HG02763 (cell line): ENCODE measurements around the gene CSRNP3.

Experiments used
- ATAC-seq: cut with Tn5 transposase; IDR thresholded peaks from one replicate; pipeline ENCODE4 v1.9.1; 2021; ENCODE audit warnings: mild to moderate bottlenecking, moderate library complexity; ENCODE audit not compliant: unreplicated experiment

Gene CSRNP3, protein sequence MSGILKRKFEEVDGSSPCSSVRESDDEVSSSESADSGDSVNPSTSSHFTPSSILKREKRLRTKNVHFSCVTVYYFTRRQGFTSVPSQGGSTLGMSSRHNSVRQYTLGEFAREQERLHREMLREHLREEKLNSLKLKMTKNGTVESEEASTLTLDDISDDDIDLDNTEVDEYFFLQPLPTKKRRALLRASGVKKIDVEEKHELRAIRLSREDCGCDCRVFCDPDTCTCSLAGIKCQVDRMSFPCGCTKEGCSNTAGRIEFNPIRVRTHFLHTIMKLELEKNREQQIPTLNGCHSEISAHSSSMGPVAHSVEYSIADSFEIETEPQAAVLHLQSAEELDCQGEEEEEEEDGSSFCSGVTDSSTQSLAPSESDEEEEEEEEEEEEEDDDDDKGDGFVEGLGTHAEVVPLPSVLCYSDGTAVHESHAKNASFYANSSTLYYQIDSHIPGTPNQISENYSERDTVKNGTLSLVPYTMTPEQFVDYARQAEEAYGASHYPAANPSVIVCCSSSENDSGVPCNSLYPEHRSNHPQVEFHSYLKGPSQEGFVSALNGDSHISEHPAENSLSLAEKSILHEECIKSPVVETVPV

DNA sequence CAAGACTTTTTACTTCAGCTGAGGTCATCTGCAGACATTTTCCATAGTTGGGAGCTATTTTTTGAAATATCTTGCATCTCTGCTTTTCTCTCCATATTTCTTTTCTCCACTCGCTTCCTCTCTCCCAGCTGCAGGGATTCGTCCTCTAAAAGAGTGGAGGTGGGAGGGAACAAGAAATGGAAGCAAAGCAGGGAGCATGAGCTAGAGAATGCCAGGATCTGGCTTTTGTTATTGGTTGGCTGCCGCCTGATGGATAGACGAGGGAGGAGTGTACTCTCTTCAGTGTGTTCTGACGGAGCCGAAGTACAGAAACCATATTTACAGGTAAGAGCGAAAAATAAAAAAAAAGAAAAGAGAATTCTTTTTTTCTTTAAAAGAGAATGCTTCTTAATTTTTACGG, at the start of gene CSRNP3:
Gene CSRNP3 (plus strand): TSS at position 282 of the 400 bp plus-strand sequence. CDS start 125,368 bp downstream, outside the sequence.
- no peak for ATAC-seq

DNA sequence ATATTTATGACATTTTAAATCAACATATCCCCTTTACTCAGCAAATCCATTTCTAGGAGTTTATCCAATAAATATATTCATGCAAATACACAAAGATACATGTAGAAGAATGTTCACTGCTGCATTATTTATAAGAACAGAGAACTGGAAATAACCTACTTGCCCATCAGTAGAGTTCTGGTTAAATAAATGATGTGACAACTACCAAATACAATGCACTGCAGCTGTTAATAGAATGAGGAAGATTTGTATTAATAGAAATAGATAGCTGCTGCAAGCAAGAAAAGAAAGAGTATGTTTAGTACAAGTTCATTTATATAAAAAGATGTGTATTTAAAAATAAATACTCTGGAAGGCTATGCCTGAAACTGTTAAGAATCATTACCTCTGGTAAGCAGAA, 49.3 kb upstream of the CSRNP3 start:
- no peak for ATAC-seq

DNA sequence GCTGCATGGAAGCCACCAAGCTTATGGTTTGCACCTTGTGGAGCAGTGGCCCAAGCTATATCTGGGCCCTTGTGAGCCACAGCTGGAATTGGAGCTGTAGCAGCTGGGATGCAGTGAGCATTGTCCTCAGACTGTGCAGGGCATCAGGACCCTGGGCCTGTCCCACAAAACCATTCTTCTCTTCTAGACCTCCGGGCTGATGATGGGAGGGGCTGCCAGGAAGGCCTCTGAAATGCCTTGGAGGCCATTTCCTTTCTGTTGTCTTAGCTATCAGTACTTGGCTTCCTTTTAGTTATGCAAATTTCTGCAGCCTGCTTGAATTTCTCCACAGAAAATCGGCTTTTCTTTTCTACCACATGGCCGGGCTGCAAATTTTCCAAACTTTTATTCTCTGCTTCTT, 46.4 kb upstream of the CSRNP3 start:
- no peak for ATAC-seq

DNA sequence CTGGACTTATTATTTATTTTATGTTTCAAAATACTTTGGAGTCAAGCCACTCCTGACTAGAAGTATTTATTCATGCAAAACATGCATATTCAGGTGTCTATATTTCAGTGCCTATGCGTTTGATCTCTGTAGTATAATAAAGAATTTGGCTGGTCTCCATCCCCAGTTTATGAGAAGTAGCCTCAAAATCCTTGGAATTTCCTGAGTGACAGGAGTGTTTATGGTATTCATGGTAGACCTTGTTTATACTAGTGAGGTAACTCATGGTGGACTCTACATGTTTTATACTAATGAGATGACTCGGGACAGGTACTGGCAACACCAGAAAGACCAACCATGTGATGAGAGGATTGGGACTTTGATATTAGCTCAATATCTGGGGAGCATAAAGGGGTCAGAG, 43.9 kb upstream of the CSRNP3 start:
- no peak for ATAC-seq

DNA sequence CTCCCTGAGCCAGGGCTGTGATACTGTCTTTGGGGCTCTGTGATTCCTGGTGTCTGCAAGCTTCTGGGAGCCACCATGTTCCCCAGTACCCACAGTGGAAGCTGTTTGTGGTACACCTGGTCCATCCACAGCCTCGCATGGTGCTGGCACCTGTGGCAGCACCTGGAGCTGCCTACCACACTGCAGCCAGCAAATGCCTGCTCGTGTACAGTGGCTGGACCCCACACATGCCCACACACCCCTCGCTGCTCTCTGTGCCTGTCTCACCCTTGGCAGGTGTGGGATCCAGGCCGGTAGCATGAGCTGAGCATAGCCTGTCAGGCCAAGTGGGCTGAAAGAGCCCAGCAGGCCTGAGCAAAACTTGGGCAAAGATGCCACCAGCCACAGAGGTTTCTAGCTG, 41.8 kb upstream of the CSRNP3 start:
- ATAC-seq: no peak

DNA sequence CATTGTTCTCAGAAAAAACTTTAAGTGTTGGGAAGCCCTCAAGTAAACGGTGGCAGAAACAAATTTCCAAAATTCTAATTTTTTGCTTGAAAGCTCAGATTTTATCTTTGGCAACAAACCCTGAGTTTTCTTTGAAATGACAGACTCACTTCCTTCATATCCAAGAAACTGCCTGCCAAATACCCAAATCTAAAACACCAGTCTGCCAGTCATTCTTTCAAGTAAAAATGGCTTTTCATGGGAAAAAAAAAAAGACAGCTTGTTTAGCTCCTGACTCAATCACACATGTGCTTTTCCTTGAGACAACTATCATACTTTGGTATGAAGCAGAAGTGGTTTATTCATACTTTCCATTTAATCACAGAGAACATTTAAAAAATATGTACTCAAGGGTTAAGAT, 40.6 kb upstream of the CSRNP3 start:
- ATAC-seq: no peak

DNA sequence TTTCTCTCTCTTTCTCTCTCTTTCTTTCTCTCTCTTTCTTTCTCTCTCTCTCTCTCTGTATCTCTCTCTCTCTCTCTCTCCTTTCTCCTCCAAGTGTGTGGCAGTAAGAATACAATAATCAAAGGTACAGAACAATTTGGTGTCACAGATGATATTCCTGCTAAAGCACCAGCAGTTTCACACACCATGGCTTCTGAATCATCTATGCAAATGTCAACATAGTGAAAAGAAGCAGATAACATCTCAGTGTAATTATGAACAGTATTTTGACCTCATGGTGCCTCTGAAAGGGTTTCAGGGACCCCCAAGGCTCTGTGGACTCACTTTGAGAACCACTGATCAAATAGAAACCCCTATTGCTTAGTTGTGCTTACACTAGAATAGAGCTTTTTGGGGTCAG, 38.5 kb upstream of the CSRNP3 start:
- no peak for ATAC-seq

DNA sequence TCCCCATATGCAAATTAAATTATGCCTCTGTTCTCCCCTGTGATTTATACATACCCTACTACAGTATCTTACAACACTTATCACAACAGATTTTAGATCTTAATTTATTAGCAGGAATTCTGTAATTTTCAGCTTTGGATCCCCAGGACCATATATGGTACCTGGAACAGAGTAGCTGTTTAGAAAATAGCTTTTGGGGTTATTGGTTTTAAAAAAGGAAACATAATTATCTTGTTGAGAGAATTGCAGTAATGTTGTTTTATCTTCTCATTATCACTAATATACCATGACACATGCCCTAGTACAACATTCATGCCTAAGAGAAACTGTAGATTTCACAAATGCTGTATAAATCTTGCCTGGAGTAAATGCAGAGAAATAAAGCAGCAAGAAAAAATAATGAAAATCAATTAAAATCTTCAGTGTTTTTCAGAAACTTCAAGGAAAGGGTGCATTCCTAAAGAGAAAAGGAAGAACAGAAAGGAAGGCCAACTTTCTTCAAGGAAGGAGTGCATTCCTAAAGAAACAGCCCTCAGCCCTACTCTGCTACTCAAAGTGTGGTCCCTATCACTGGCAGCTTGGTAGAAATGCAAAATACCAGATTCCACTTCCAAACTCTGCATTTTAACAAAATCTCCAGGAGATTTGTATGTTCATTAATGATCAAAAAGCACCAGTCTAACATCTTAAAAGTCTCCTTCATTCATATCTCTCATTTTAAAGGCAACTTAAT, 37.1 kb upstream of the CSRNP3 start:
- no peak for ATAC-seq

DNA sequence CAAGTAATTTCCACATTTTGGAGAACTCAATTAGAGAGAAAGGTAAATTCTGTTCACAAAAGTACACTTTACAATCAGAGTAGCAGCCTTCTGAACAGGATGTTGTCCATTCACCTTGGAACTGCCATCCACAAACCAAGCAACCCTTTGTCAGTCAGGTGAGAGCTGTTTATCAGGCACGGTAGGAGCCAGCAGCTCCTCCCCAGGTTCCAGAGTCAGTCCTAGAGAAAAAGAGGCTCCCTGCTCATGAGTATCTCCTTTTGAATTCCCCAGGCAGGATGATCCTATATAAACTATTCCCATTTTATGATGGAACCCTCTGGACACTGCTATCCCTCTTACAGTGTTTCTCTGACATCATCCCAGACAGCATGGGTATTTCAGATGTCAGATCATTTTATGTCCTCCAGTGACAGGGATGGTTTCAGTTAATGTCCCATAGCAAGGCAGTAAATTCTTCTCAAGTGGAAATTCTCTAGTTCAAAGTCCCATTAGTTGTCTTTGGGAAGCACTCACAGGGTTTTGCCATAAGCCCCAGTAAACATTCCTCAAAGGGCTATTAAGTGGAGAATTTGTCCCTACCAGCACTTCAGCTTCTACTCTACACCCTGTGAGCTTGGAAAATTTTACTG, 34.5 kb upstream of the CSRNP3 start:
- no peak for ATAC-seq

DNA sequence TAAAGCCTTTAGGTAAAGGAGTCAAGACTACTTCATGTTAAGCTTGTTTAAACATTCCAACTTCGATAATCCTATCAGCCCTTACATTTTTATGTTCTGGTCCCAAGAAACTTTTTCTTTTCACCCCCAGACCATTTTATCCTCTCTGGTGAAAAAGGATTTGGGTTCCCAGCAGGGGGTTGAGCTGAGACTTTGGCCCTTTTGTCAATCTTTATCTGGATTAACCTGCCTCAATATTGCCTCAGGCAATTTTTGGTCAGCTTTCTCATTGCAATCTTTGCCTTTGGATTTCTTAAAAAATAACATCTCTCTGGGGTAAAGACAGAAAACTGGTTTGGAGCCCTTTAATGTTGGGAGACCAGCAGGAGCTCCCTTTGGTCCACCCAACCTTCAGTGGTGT, 33.9 kb upstream of the CSRNP3 start:
- ATAC-seq: no peak

DNA sequence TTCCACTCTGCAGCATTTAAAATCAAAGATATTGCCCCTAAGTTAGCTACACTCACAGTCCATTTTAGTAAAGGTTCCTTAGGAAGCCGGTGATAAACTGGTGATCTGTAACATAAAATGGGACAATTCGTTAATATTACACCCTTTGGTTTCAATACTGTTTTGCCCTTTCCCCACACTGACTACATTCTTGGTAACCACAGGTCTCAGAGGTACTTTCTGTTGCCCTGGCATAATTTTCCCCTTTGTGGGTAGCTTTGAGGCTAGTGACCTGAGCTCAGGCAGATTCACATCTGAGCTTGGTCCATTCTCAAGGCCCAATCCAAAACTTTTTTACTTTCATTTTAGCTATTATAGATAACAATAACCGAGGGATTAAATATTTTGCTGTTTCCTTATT, 32.9 kb upstream of the CSRNP3 start:
- no peak for ATAC-seq

DNA sequence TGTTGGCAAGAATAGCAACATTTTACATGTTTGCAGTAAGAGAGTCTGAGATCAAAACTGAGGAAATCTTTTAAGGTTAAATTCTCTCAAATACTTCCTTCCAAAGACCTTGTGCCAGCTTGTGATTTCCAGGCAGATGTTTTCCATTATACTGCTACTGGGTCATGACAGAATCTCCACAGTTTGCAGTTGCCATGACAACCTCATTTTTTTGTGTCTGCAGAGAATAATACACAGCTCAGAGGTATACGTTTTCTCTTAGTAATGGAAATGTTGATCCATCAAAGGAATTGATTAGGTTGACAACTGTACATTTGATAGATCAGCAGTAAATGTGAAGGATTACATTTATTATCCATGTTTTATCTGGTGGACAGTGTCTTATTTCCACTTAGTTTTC, 29.1 kb upstream of the CSRNP3 start:
- ATAC-seq: no peak

DNA sequence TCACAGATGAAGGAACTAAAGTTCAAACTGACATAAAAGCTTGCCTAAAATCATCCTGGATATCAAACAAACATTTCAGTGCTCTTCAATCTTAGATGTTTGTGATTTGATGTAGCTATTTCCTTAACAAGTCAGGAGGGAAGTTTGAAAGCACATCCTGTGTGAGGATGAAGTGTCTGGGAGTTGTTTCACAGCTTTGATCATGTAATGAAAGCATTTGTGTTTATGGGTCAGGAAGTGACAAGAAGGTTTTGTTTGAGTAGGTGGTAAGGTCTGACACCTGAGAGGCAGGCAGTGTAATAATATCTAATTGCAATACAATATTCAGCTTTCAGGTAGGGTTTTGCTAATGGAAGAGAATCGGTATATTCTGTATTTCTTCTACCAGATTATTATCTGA, 26.0 kb upstream of the CSRNP3 start:
- ATAC-seq: no peak

DNA sequence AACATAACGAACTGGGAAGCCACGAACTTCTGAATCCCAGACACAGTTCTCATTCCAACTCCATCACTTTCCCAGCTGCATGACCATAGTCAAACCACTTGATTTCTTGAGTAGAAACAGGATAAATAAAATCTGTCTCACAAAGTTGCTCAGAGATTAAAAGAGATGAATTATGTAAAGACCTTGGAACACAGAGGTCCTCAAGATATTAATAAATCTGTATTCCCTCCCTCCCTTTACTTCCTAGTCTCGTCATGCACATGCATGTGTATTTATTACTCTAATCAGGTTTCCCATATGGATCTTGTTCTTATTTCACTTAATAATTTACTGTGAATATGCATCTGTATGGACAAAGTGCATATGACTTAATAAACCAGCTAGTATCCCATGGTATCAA, 21.1 kb upstream of the CSRNP3 start:
- no peak for ATAC-seq

DNA sequence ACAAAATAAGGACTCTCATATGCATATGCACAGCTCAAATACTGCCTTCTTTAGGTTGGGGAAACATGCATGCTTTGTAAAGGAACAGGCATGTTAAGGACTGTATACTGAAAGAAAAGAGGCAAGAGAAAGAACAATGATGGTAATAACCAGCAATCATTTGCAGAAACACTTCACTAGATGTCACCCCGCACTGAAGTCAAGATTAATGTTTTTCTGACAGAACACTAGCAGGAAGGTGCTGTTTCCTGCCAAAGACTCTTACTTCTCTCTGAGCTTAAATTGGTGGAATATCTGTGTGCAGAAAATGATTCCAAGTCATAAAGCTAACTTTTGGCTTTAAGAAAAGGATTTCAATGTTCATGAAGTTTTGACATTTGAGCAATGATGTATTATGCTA, 19.3 kb upstream of the CSRNP3 start:
- ATAC-seq: no peak

DNA sequence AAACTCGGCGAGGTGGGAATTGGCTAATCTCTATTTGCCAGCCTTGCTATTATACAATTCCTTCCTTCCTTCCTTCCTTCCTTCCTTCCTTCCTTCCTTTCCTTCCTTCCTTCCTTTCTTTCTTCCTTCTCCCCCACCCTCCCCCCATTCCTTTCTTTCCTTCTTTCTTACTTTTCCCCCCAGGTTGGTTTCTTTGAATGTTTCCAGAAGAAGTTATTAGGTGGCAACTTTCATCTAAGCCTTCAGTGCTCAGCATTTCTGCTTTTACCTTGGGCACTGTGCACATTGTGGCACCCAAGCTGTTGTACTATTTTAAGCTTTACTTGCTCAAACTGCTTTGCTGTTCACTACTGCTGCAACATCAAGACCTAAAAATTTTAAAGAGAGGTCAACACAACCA, 17.2 kb upstream of the CSRNP3 start:
- ATAC-seq: no peak

DNA sequence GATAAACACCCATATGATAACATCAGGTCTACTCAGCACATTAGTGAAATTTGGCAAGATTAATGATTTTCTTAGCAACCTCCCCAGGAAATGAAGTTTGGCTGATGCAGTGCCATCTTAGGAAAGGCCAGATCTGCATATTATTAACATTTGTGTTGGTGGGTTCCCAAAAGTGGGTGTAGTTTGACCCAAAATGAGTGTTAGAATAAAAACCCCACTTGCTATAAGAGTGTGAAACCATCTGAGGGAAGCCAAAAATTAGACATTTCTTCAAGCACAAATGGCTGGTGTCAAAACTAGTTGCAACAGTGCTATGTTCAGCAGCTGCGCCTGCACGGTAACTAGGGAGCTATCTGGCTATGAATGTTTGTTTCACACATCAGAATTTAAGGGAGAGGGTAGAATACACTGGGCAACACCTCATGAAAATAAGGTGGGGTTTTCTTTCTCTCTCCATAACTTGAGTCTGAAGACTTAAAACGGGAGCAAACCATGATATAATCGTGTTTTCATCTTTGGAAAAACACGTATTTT, 15.9 kb upstream of the CSRNP3 start:
- ATAC-seq: no peak

DNA sequence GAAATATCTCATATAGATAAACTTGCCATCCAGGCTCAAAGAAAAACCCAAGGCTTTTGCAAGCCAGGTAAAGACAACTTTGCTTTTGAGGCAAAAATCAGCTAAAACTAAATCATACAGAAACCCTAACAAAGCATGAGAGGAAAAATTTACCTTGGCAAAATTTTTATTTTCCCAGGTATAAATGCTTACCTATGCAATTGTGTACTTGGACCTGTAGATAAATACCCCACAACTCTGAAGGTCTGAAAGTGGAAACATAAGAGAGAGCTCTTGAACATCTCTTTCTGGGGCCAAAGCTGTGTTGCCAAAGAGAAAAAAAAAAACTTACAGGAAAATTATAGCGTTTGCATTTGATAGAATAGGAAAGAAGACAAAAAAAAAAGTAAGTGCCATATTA, 14.6 kb upstream of the CSRNP3 start:
- no peak for ATAC-seq

DNA sequence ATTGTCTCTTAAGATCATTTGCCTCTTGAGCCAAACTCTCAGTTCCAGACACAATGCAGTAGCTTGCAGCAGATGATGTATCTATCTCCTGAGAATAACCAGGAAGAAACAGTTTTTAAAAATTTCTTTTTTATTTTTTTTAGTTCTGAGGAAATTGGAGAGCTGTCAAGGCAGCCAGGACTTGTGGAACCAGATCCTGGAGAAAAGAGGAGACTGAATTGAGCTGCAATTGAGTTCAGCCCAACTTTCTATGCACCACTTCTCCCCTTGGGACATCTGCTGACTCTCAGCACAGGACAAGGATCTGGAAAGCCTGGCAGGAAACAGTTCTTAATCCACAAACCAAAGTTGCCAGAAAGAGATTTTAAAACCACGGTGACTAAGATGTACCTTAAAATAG, 13.5 kb upstream of the CSRNP3 start:
- ATAC-seq: no peak

DNA sequence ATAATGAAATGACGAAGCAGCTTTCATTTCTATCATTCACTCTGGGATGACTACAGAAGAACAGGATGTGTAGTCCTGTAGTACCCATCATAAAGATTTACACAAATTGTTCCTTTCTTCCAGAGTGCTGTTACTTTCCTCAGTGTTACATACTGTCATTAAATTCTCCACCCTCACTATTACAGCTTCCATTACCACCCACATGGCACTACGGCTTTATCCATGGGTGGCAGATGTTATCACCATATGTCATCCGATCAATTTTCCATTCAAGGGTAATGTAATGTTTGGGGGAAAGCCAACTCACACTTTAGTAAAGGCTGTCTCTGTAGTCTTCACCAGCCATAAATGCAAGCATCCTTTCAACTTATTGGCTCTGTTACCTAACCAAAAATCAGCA, 7.1 kb upstream of the CSRNP3 start:
- no peak for ATAC-seq

DNA sequence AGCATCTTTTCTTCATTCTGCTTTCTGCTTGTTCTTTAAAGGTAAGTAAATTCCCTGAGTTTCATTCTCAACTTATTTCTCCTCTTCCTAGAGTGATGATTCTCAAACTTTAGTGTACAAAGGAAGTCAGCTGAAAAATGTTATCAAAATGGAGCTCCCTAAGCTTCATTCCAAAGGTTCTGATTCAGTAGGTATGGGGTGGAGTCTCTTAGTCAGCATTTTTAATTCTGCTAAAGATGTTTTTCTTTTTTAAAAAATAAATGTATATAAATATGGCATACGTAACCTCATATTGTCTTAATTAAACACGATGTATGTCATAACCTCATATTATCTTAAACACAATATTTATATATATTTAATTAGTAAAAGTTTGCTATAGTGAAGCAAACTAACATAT, 3.1 kb upstream of the CSRNP3 start:
- no peak for ATAC-seq
